K562 (cell line): ENCODE measurements around the gene STOML3. TPM values are rescaled to one million over a fixed set of nuclear protein-coding genes. Genes with fewer than 3 reads are reported as not detected.

Experiments used
- ATAC-seq: fragments of 200-7000 bp; cut with Tn5 transposase; 3 replicates; pipeline ENCODE4 v1.9.1; 2020; ENCODE audit warnings: moderate library complexity
- BruUV-seq: library from RNA; stranded (reverse); fragments of 400-500 nt; replicated peaks from 2 replicates; lab custom pipeline; 2021; lab: Mats Ljungman, UMichigan
- CTCF ChIA-PET: fragments of 300-600 bp; formaldehyde crosslinking; extraction: SDS; loops from one replicate; lab custom pipeline; 2021; ENCODE audit warnings: low intra/inter-chr PET ratio; lab: Yijun Ruan, JAX
- POLR2A ChIA-PET: fragments of 300-600, 350-650 bp; sonication (Branson Sonifier 250); formaldehyde crosslinking; extraction: SDS; loops from one replicate; lab custom pipeline; 2021; ENCODE audit warnings: antibody characterized with exemption, inconsistent platforms; lab: Yijun Ruan, JAX
- DNase-seq, 4 experiments: peaks; one replicate each; pipeline versions ENCODE4 v3.0.0 to v3.0.0-alpha.2; 2011 to 2018; ENCODE audit warnings: low spot score in 3 of 4, mixed read lengths in 3 of 4; ENCODE audit errors: extremely low read depth in 1 of 4
- FAIRE-seq: peaks from 2 replicates; lab custom pipeline; 2011; peaks lifted over from hg19 to GRCh38; lab: Jason Lieb, UNC
- H2AFZ ChIP-seq: 2 replicates; pipeline ENCODE4 v1.6.0; 2011; ENCODE audit warnings: low read depth, low read length, control low read depth, inconsistent platforms
- H3K27ac ChIP-seq: fragments of 200-600 bp; 3 replicates; pipeline ENCODE4 v1.8.0; 2011; ENCODE audit warnings: low read depth, mild to moderate bottlenecking, control low read depth, inconsistent platforms, low read length, moderate library complexity, mixed read lengths; ENCODE audit errors: extremely low read depth
- H3K27me3 ChIP-seq, 2 experiments: fragments of 300-600 bp in 1 of 2; 2 replicates in 1 of 2; 3 replicates in 1 of 2; pipeline versions ENCODE4 v1.6.0 to v1.8.0; 2011; ENCODE audit warnings: inconsistent platforms in 2 of 2, low read length in 2 of 2, mild to moderate bottlenecking in 1 of 2, mixed read lengths in 1 of 2, moderate library complexity in 1 of 2; ENCODE audit not compliant: control insufficient read depth in 2 of 2, insufficient read depth in 2 of 2
- H3K36me3 ChIP-seq: fragments of 300-600 bp; 3 replicates; pipeline ENCODE4 v1.8.0; 2011; ENCODE audit warnings: mild to moderate bottlenecking, low read length, inconsistent platforms; ENCODE audit not compliant: control insufficient read depth, insufficient read depth
- H3K4me1 ChIP-seq, 2 experiments: fragments of 200-600 bp in 1 of 2; replicated peaks in 1 of 2; 2 replicates in 1 of 2; 3 replicates in 1 of 2; pipeline versions ENCODE4 v1.5.1 to v1.8.0; 2011; ENCODE audit warnings: inconsistent platforms in 2 of 2, low read length in 2 of 2, mild to moderate bottlenecking in 1 of 2, mixed read lengths in 1 of 2, moderate library complexity in 1 of 2; ENCODE audit not compliant: control insufficient read depth in 2 of 2, insufficient read depth in 2 of 2
- H3K4me2 ChIP-seq: 2 replicates; pipeline ENCODE4 v1.6.1; 2011; ENCODE audit warnings: low read length, control low read depth, inconsistent platforms, mixed read lengths; ENCODE audit not compliant: insufficient read depth
- H3K4me3 ChIP-seq: fragments of 200-600 bp; sonication (generic), shearing (Covaris generic); 2 replicates; pipeline ENCODE4 v1.5.1; 2016; ENCODE audit warnings: control low read depth, inconsistent platforms
- H3K79me2 ChIP-seq: fragments of 200-600 bp; 3 replicates; pipeline ENCODE4 v1.8.0; 2011; ENCODE audit warnings: low read length, inconsistent platforms; ENCODE audit not compliant: control insufficient read depth, insufficient read depth
- H3K9ac ChIP-seq, 2 experiments: 2 replicates each; pipeline versions ENCODE4 v1.6.0 to v1.6.1; 2011; ENCODE audit warnings: low read depth in 2 of 2, low read length in 2 of 2, control low read depth in 1 of 2, inconsistent platforms in 1 of 2, mild to moderate bottlenecking in 1 of 2, mixed read lengths in 1 of 2; ENCODE audit not compliant: insufficient read depth in 1 of 2
- H3K9me1 ChIP-seq: one replicate; pipeline ENCODE4 v1.6.0; 2011; ENCODE audit warnings: inconsistent platforms, mild to moderate bottlenecking, low read length, moderate library complexity; ENCODE audit not compliant: control insufficient read depth, insufficient read depth
- H3K9me3 ChIP-seq: replicated peaks from 2 replicates; pipeline ENCODE4 v1.5.1; 2011; ENCODE audit warnings: low read depth, low read length, inconsistent platforms; ENCODE audit not compliant: control insufficient read depth, insufficient read depth
- H4K20me1 ChIP-seq: replicated peaks from 2 replicates; pipeline ENCODE4 v1.6.1; 2011; ENCODE audit warnings: low read length, inconsistent platforms, mixed read lengths; ENCODE audit not compliant: control insufficient read depth, insufficient read depth
- CCNT2 ChIP-seq: IDR thresholded peaks from 2 replicates; pipeline ENCODE4 v1.6.1; 2011; ENCODE audit warnings: borderline replicate concordance, low read depth, mild to moderate bottlenecking, moderate library complexity, mixed read lengths, low read length; ENCODE audit not compliant: insufficient read length; ENCODE audit errors: extremely low read depth
- FUS ChIP-seq: fragments of 200-400 bp; formaldehyde crosslinking; optimal IDR thresholded peaks from 2 replicates; pipeline ENCODE3; 2017; ENCODE audit warnings: low read depth, low read length
- HNRNPL ChIP-seq: fragments of 200-400 bp; formaldehyde crosslinking; IDR thresholded peaks from 2 replicates; pipeline ENCODE4 v1.6.1; 2017; ENCODE audit warnings: low read depth, mild to moderate bottlenecking, low read length
- KDM4B ChIP-seq, 2 experiments: fragments of 450-650 bp in 1 of 2; sonication (generic) in 1 of 2; IDR thresholded peaks; 2 replicates each; pipeline ENCODE4 v1.6.1; 2016 to 2017; ENCODE audit warnings: borderline replicate concordance in 2 of 2, antibody characterized with exemption in 1 of 2, low read depth in 1 of 2, mild to moderate bottlenecking in 1 of 2
- NEUROD1 ChIP-seq: fragments of 150-350 bp; IDR thresholded peaks from 2 replicates; pipeline ENCODE4 v1.6.1; 2014; ENCODE audit warnings: borderline replicate concordance, low read length, low read depth; ENCODE audit not compliant: partially characterized antibody
- ZNF239 ChIP-seq: fragments of 250-450 bp; sonication (Bioruptor Pico); IDR thresholded peaks from 2 replicates; pipeline ENCODE4 v1.4.0; 2020; ENCODE audit warnings: mild to moderate bottlenecking
- WGBS: fragments of 100-300 bp; shearing (Covaris generic); methylation state at CpG from one replicate; pipeline ENCODE4 v1.1.6; 2016; ENCODE audit warnings: low coverage, mixed read lengths; ENCODE audit not compliant: insufficient coverage; ENCODE audit errors: missing lambda C conversion rate; 5-methylcytosine and 5-hydroxymethylcytosine counted together
- in situ Hi-C: fragments of 300-500 bp; cut with MboI; formaldehyde crosslinking; loops from 4 replicates; pipeline ENCODE4 v1.15.0; 2018; ENCODE audit warnings: inconsistent platforms, mixed read lengths
- intact Hi-C: fragments of 100-400 bp; cut with micrococcal nuclease; formaldehyde crosslinking; loops from 2 replicates; pipeline ENCODE4 v1.14.2; 2022
- polyA plus RNA-seq, 8 experiments: library from polyadenylated mRNA; depleted of rRNA in 4 of 8; stranded (reverse) in 5 of 8; unstranded in 3 of 8; fragments of >200 nt; fragmentation: Nextera tagmentation in 2 of 8; fragmentation: Illumina TruSeq in 1 of 8; extraction: Ambion mirVana in 2 of 8; extraction: Trizol in 1 of 8; gene quantifications; 2 replicates each; pipeline versions ENCODE4 v1.2.1 to v1.2.3, GENCODE V29; 2011 to 2014; ENCODE audit warnings: inconsistent platforms in 1 of 8, missing spikeins in 1 of 8
- total RNA-seq, 7 experiments: library from RNA; depleted of rRNA in 6 of 7; stranded (reverse); fragments of >200 nt in 6 of 7; fragmentation: Illumina TruSeq in 2 of 7; extraction: Trizol in 2 of 7; gene quantifications; 2 replicates each; pipeline versions ENCODE4 v1.2.1 to v1.2.3, GENCODE V29; 2011 to 2021; ENCODE audit warnings: low replicate concordance in 1 of 7
- TF ChIP-seq, protein P1 (sequence below): fragments of 250-450 bp; sonication (Bioruptor Pico); IDR thresholded peaks from 2 replicates; pipeline ENCODE4 v1.4.0; 2020
- TF ChIP-seq, protein P2 (sequence below), 2 experiments: fragments of 450-650 bp; IDR thresholded peaks; 2 replicates each; pipeline ENCODE4 v1.6.1; 2016
- TF ChIP-seq, protein P3 (sequence below): fragments of 450-650 bp; conservative IDR thresholded peaks from 2 replicates; pipeline ENCODE4 v1.6.1; 2016; ENCODE audit warnings: missing genetic modification characterization, low read depth, mild to moderate bottlenecking, missing compliant biosample characterization, moderate library complexity
- TF ChIP-seq, protein P4 (sequence below): fragments of 250-450 bp; sonication (Bioruptor Pico); IDR thresholded peaks from 2 replicates; pipeline ENCODE4 v1.5.0; 2020; ENCODE audit warnings: mild to moderate bottlenecking, borderline replicate concordance

Gene STOML3
- total and polyA plus RNA-seq, 9 of the 15 experiments (the other 6 are each of a cell fraction or from before 2014, with no cell fraction given), result 0.04 TPM; not detected in 8

DNA sequence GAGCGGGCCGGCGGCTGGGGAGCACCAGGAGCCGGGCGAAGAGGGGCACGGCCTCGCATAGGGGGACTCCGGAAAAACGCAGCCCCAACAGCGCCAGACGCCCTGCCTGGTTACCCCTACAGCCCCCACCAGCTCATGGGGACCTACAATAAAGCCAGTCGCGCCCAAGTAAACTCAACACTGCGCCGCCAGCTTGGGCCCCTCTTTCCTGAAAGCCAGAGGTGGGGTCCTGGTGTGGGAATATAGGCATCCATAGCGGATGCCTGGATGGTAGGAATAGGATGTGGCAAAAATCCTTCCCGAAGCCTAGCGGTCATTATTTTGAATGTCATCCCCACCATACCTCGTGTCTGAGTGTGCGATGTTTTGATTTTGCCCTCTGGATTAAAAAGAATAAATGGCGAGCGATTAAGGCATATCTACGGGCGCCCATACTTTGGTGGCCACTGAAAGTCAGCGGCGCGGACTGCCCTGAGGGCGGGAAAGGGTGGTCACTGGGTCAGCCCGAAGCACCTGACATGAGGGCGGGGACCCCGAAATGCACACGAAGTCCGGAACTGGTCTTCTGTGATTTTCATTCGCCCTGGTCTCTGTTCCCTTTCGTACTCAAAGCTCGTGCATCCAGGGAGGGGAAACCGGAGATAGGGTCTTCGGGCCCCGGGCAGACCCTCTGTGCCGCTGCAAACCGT is 47.4 kb upstream of the STOML3 start, which contains the start of the genes NHLRC3 and PROSER1 (continued):
- TF ChIP-seq, protein P1, sequence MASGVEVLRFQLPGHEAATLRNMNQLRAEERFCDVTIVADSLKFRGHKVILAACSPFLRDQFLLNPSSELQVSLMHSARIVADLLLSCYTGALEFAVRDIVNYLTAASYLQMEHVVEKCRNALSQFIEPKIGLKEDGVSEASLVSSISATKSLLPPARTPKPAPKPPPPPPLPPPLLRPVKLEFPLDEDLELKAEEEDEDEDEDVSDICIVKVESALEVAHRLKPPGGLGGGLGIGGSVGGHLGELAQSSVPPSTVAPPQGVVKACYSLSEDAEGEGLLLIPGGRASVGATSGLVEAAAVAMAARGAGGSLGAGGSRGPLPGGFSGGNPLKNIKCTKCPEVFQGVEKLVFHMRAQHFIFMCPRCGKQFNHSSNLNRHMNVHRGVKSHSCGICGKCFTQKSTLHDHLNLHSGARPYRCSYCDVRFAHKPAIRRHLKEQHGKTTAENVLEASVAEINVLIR (CRISPR knock-in tag), result peak; percentile 83
- peak; percentile 92 for TF ChIP-seq NEUROD1

DNA sequence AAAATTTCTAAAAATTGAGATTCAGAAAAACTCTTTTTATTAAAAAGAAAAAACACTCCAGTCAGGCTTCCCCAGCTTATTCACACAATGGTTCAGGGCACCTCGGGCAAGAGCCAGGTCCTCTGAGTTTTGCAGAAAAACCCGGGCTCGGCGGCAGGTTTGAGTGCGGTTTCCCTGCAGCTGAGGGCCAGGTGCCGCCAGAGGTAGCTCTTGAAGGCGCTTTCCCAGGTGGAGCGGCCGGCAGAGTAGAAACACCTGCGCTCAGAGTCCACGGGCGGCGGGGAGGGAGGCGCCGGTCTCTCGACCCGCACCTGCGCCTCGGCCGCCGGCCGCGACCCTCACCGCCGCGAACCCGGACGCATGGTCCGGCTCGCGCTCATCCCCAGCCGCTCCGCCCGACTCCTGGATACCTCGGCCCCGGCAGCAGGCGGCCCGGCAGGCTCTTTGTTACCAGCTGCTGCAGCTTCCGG is 46.8 kb upstream of the STOML3 start:
- intact Hi-C loops (no loop called here), in situ Hi-C loops (no loop called here)
- Histone ChIP-seq H2AFZ (peak overlapping the region; percentile 99), H3K27ac (peak overlapping the region; percentile 83), H3K4me3 (peak overlapping the region; percentile 87), H3K9me1 (no peaks in the 10 kb centered on the region), H3K4me2 (peak overlapping the region; percentile 87; the same call in 1 of the 2 replicates), H3K9ac (peak overlapping the region; percentile 82 to 96), H3K79me2 (peaks cover 74% of the 10 kb centered on the region), H3K36me3 (peaks cover 9% of the 10 kb centered on the region; the same call in 2 of the 3 replicates), H3K27me3 (no peaks in the 10 kb centered on the region), H3K9me3 (no peaks in the 10 kb centered on the region), H3K4me1 (peaks cover 7 to 11% of the 10 kb centered on the region in 2 experiments; a peak in 4 of 5 replicates), H4K20me1 (peaks cover 9% of the 10 kb centered on the region; the same call in 1 of the 2 replicates)
- ChIA-PET POLR2A (interaction anchor here (0.6 to 1.4 kb wide), 8 partner anchors 7 to 133 kb away, joined by 3 to 4 read pairs (median 3); no protein-coding TSS in a partner anchor), CTCF (no interaction called here)
- WGBS, result 0% methylated on average over 2 of the region's 39 CpGs
- BruUV-seq, result no TSS peak
- ATAC-seq, result peak; percentile 28
- no peak for DNase-seq
- FAIRE-seq, result no peak
- TF ChIP-seq, protein P2, sequence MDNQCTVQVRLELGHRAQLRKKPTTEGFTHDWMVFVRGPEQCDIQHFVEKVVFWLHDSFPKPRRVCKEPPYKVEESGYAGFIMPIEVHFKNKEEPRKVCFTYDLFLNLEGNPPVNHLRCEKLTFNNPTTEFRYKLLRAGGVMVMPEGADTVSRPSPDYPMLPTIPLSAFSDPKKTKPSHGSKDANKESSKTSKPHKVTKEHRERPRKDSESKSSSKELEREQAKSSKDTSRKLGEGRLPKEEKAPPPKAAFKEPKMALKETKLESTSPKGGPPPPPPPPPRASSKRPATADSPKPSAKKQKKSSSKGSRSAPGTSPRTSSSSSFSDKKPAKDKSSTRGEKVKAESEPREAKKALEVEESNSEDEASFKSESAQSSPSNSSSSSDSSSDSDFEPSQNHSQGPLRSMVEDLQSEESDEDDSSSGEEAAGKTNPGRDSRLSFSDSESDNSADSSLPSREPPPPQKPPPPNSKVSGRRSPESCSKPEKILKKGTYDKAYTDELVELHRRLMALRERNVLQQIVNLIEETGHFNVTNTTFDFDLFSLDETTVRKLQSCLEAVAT (IDR thresholded peaks at IDR 0.05), result no peak
- TF ChIP-seq HNRNPL (no peak), KDM4B (IDR thresholded peaks at IDR 0.05; ENCODE audit: borderline replicate concordance in 2 of 2, low read depth in 1 of 2) (0 out of 4 replicates have a peak, but pooled peaks of 1 of the 2 experiments have one; percentile 58), ZNF239 (CRISPR knock-in tag) (no peak), CCNT2 (peak; percentile 64), FUS (peak; percentile 24)
- TF ChIP-seq, protein P3, sequence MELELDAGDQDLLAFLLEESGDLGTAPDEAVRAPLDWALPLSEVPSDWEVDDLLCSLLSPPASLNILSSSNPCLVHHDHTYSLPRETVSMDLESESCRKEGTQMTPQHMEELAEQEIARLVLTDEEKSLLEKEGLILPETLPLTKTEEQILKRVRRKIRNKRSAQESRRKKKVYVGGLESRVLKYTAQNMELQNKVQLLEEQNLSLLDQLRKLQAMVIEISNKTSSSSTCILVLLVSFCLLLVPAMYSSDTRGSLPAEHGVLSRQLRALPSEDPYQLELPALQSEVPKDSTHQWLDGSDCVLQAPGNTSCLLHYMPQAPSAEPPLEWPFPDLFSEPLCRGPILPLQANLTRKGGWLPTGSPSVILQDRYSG, result no peak
- TF ChIP-seq, protein P4, sequence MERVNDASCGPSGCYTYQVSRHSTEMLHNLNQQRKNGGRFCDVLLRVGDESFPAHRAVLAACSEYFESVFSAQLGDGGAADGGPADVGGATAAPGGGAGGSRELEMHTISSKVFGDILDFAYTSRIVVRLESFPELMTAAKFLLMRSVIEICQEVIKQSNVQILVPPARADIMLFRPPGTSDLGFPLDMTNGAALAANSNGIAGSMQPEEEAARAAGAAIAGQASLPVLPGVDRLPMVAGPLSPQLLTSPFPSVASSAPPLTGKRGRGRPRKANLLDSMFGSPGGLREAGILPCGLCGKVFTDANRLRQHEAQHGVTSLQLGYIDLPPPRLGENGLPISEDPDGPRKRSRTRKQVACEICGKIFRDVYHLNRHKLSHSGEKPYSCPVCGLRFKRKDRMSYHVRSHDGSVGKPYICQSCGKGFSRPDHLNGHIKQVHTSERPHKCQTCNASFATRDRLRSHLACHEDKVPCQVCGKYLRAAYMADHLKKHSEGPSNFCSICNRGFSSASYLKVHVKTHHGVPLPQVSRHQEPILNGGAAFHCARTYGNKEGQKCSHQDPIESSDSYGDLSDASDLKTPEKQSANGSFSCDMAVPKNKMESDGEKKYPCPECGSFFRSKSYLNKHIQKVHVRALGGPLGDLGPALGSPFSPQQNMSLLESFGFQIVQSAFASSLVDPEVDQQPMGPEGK, result no peak
